K562 (cell line): ENCODE measurements around the gene TEAD4. TPM values are rescaled to one million over a fixed set of nuclear protein-coding genes. Genes with fewer than 3 reads are reported as not detected.

ENCODE experiments used
- ATAC-seq: fragments of 200-7000 bp; cut with Tn5 transposase; 3 replicates; pipeline ENCODE4 v1.9.1; 2020; ENCODE audit warnings: moderate library complexity
- BruUV-seq: library from RNA; stranded (reverse); fragments of 400-500 nt; replicated peaks from 2 replicates; lab custom pipeline; 2021; lab: Mats Ljungman, UMichigan
- CTCF ChIA-PET: fragments of 300-600 bp; formaldehyde crosslinking; extraction: SDS; loops from one replicate; lab custom pipeline; 2021; ENCODE audit warnings: low intra/inter-chr PET ratio; lab: Yijun Ruan, JAX
- POLR2A ChIA-PET: fragments of 300-600, 350-650 bp; sonication (Branson Sonifier 250); formaldehyde crosslinking; extraction: SDS; loops from one replicate; lab custom pipeline; 2021; ENCODE audit warnings: antibody characterized with exemption, inconsistent platforms; lab: Yijun Ruan, JAX
- DNase-seq, 4 experiments: peaks; one replicate each; pipeline versions ENCODE4 v3.0.0 to v3.0.0-alpha.2; 2011 to 2018; ENCODE audit warnings: low spot score in 3 of 4, mixed read lengths in 3 of 4; ENCODE audit errors: extremely low read depth in 1 of 4
- FAIRE-seq: peaks from 2 replicates; lab custom pipeline; 2011; peaks lifted over from hg19 to GRCh38; lab: Jason Lieb, UNC
- H2AFZ ChIP-seq: 2 replicates; pipeline ENCODE4 v1.6.0; 2011; ENCODE audit warnings: low read depth, low read length, control low read depth, inconsistent platforms
- H3K27ac ChIP-seq: fragments of 200-600 bp; 3 replicates; pipeline ENCODE4 v1.8.0; 2011; ENCODE audit warnings: low read depth, mild to moderate bottlenecking, control low read depth, inconsistent platforms, low read length, moderate library complexity, mixed read lengths; ENCODE audit errors: extremely low read depth
- H3K27me3 ChIP-seq, 2 experiments: fragments of 300-600 bp in 1 of 2; 2 replicates in 1 of 2; 3 replicates in 1 of 2; pipeline versions ENCODE4 v1.6.0 to v1.8.0; 2011; ENCODE audit warnings: inconsistent platforms in 2 of 2, low read length in 2 of 2, mild to moderate bottlenecking in 1 of 2, mixed read lengths in 1 of 2, moderate library complexity in 1 of 2; ENCODE audit not compliant: control insufficient read depth in 2 of 2, insufficient read depth in 2 of 2
- H3K36me3 ChIP-seq: fragments of 300-600 bp; 3 replicates; pipeline ENCODE4 v1.8.0; 2011; ENCODE audit warnings: mild to moderate bottlenecking, low read length, inconsistent platforms; ENCODE audit not compliant: control insufficient read depth, insufficient read depth
- H3K4me1 ChIP-seq, 2 experiments: fragments of 200-600 bp in 1 of 2; replicated peaks in 1 of 2; 2 replicates in 1 of 2; 3 replicates in 1 of 2; pipeline versions ENCODE4 v1.5.1 to v1.8.0; 2011; ENCODE audit warnings: inconsistent platforms in 2 of 2, low read length in 2 of 2, mild to moderate bottlenecking in 1 of 2, mixed read lengths in 1 of 2, moderate library complexity in 1 of 2; ENCODE audit not compliant: control insufficient read depth in 2 of 2, insufficient read depth in 2 of 2
- H3K4me2 ChIP-seq: 2 replicates; pipeline ENCODE4 v1.6.1; 2011; ENCODE audit warnings: low read length, control low read depth, inconsistent platforms, mixed read lengths; ENCODE audit not compliant: insufficient read depth
- H3K4me3 ChIP-seq: fragments of 200-600 bp; sonication (generic), shearing (Covaris generic); 2 replicates; pipeline ENCODE4 v1.5.1; 2016; ENCODE audit warnings: control low read depth, inconsistent platforms
- H3K79me2 ChIP-seq: fragments of 200-600 bp; 3 replicates; pipeline ENCODE4 v1.8.0; 2011; ENCODE audit warnings: low read length, inconsistent platforms; ENCODE audit not compliant: control insufficient read depth, insufficient read depth
- H3K9ac ChIP-seq, 2 experiments: 2 replicates each; pipeline versions ENCODE4 v1.6.0 to v1.6.1; 2011; ENCODE audit warnings: low read depth in 2 of 2, low read length in 2 of 2, control low read depth in 1 of 2, inconsistent platforms in 1 of 2, mild to moderate bottlenecking in 1 of 2, mixed read lengths in 1 of 2; ENCODE audit not compliant: insufficient read depth in 1 of 2
- H3K9me1 ChIP-seq: one replicate; pipeline ENCODE4 v1.6.0; 2011; ENCODE audit warnings: inconsistent platforms, mild to moderate bottlenecking, low read length, moderate library complexity; ENCODE audit not compliant: control insufficient read depth, insufficient read depth
- H3K9me3 ChIP-seq: replicated peaks from 2 replicates; pipeline ENCODE4 v1.5.1; 2011; ENCODE audit warnings: low read depth, low read length, inconsistent platforms; ENCODE audit not compliant: control insufficient read depth, insufficient read depth
- H4K20me1 ChIP-seq: replicated peaks from 2 replicates; pipeline ENCODE4 v1.6.1; 2011; ENCODE audit warnings: low read length, inconsistent platforms, mixed read lengths; ENCODE audit not compliant: control insufficient read depth, insufficient read depth
- CHCHD3 ChIP-seq: fragments of 250-450 bp; sonication (Bioruptor Pico); IDR thresholded peaks from 2 replicates; pipeline ENCODE4 v2.1.2; 2022; ENCODE audit warnings: mild to moderate bottlenecking
- CTCF ChIP-seq, 3 experiments: IDR thresholded peaks in 2 of 3; conservative IDR thresholded peaks in 1 of 3; 2 replicates each; pipeline ENCODE4 v1.5.1; 2011 to 2012; ENCODE audit warnings: low read length in 3 of 3, mild to moderate bottlenecking in 3 of 3, control low read depth in 2 of 3, improper control_type of control experiment in 1 of 3, inconsistent platforms in 1 of 3, low read depth in 1 of 3, mixed read lengths in 1 of 3, moderate library complexity in 1 of 3; ENCODE audit not compliant: insufficient read depth in 2 of 3
- E2F3 ChIP-seq: fragments of 250-450 bp; sonication (Bioruptor Pico); IDR thresholded peaks from 2 replicates; pipeline ENCODE4 v1.4.0; 2020; ENCODE audit warnings: mild to moderate bottlenecking
- HBP1 ChIP-seq: fragments of 450-650 bp; formaldehyde crosslinking; IDR thresholded peaks from 2 replicates; pipeline ENCODE4 v1.4.0; 2022; ENCODE audit warnings: missing genetic modification characterization
- HIVEP1 ChIP-seq: fragments of 250-450 bp; sonication (Bioruptor Pico); IDR thresholded peaks from 2 replicates; pipeline ENCODE4 v1.4.0; 2020; ENCODE audit warnings: mild to moderate bottlenecking
- NBN ChIP-seq: fragments of 450-650 bp; IDR thresholded peaks from 2 replicates; pipeline ENCODE4 v1.6.1; 2016; ENCODE audit warnings: low read depth, mild to moderate bottlenecking
- NELFE ChIP-seq: IDR thresholded peaks from 2 replicates; pipeline ENCODE4 v1.6.1; 2011; ENCODE audit warnings: mild to moderate bottlenecking; ENCODE audit not compliant: insufficient read depth, insufficient read length
- NFRKB ChIP-seq: fragments of 450-650 bp; IDR thresholded peaks from 2 replicates; pipeline ENCODE4 v1.6.1; 2016; ENCODE audit warnings: low read depth
- RAD51 ChIP-seq: fragments of 450-650 bp; IDR thresholded peaks from 2 replicates; pipeline ENCODE4 v1.7.1; 2016; ENCODE audit warnings: low read depth, mild to moderate bottlenecking, borderline replicate concordance
- SMAD4 ChIP-seq: fragments of 250-450 bp; sonication (Bioruptor Pico); conservative IDR thresholded peaks from 2 replicates; pipeline ENCODE4 v1.8.0; 2021; ENCODE audit warnings: inconsistent platforms, mild to moderate bottlenecking, moderate library complexity
- SNRNP70 ChIP-seq: fragments of 200-400 bp; formaldehyde crosslinking; optimal IDR thresholded peaks from 2 replicates; pipeline ENCODE3; 2017; ENCODE audit warnings: low read depth, low read length
- SRSF3 ChIP-seq: fragments of 200-400 bp; formaldehyde crosslinking; IDR thresholded peaks from 2 replicates; pipeline ENCODE4 v1.6.1; 2016; ENCODE audit warnings: mild to moderate bottlenecking, low read length, moderate library complexity; ENCODE audit not compliant: insufficient read depth
- TEAD1 ChIP-seq, 2 experiments: fragments of 450-650 bp in 1 of 2; sonication (generic) in 1 of 2; formaldehyde crosslinking; IDR thresholded peaks; 2 replicates each; pipeline versions ENCODE4 v1.4.0 to v1.8.0; 2020 to 2022; ENCODE audit warnings: mild to moderate bottlenecking in 2 of 2, missing genetic modification reagents in 1 of 2
- ZKSCAN8 ChIP-seq: fragments of 200-800 bp; sonication (Bioruptor generic); IDR thresholded peaks from 2 replicates; pipeline ENCODE4 v1.6.1; 2016; ENCODE audit warnings: missing genetic modification characterization, missing compliant biosample characterization
- ZNF217 ChIP-seq: sonication (generic); formaldehyde crosslinking; IDR thresholded peaks from 2 replicates; pipeline ENCODE4 v1.8.0; 2022; ENCODE audit warnings: mild to moderate bottlenecking, missing genetic modification reagents
- ZNF280B ChIP-seq: fragments of 250-450 bp; sonication (Bioruptor Pico); IDR thresholded peaks from 2 replicates; pipeline ENCODE4 v1.5.1; 2021; ENCODE audit warnings: mild to moderate bottlenecking
- ZNF408 ChIP-seq: fragments of 250-450 bp; sonication (Bioruptor Pico); IDR thresholded peaks from 2 replicates; pipeline ENCODE4 v1.4.0; 2020; ENCODE audit warnings: low read depth, mild to moderate bottlenecking, moderate library complexity
- WGBS: fragments of 100-300 bp; shearing (Covaris generic); methylation state at CpG from one replicate; pipeline ENCODE4 v1.1.6; 2016; ENCODE audit warnings: low coverage, mixed read lengths; ENCODE audit not compliant: insufficient coverage; ENCODE audit errors: missing lambda C conversion rate; 5-methylcytosine and 5-hydroxymethylcytosine counted together
- in situ Hi-C: fragments of 300-500 bp; cut with MboI; formaldehyde crosslinking; loops from 4 replicates; pipeline ENCODE4 v1.15.0; 2018; ENCODE audit warnings: inconsistent platforms, mixed read lengths
- intact Hi-C: fragments of 100-400 bp; cut with micrococcal nuclease; formaldehyde crosslinking; loops from 2 replicates; pipeline ENCODE4 v1.14.2; 2022
- polyA plus RNA-seq, 8 experiments: library from polyadenylated mRNA; depleted of rRNA in 4 of 8; stranded (reverse) in 5 of 8; unstranded in 3 of 8; fragments of >200 nt; fragmentation: Nextera tagmentation in 2 of 8; fragmentation: Illumina TruSeq in 1 of 8; extraction: Ambion mirVana in 2 of 8; extraction: Trizol in 1 of 8; gene quantifications; 2 replicates each; pipeline versions ENCODE4 v1.2.1 to v1.2.3, GENCODE V29; 2011 to 2014; ENCODE audit warnings: inconsistent platforms in 1 of 8, missing spikeins in 1 of 8
- total RNA-seq, 7 experiments: library from RNA; depleted of rRNA in 6 of 7; stranded (reverse); fragments of >200 nt in 6 of 7; fragmentation: Illumina TruSeq in 2 of 7; extraction: Trizol in 2 of 7; gene quantifications; 2 replicates each; pipeline versions ENCODE4 v1.2.1 to v1.2.3, GENCODE V29; 2011 to 2021; ENCODE audit warnings: low replicate concordance in 1 of 7

Gene TEAD4
- total and polyA plus RNA-seq, 9 of the 15 experiments (the other 6 are each of a cell fraction or from before 2014, with no cell fraction given) = 0.82 to 40.0 (median 17.0) TPM

GRCh38 chr12:3084742-3085141 is 125.5 kb downstream of the TEAD4 start:
- Histone ChIP-seq H4K20me1 (no peaks in the 10 kb centered on the region), H3K9me3 (no peaks in the 10 kb centered on the region), H3K9ac (no peak overlapping the region), H3K79me2 (no peaks in the 10 kb centered on the region), H3K4me2 (no peak overlapping the region), H3K9me1 (no peaks in the 10 kb centered on the region), H3K27me3 (peaks cover 3 to 28% of the 10 kb centered on the region in 2 experiments; a peak in 2 of 5 replicates), H3K4me1 (peaks cover 0 to 2% of the 10 kb centered on the region in 2 experiments; a peak in 2 of 5 replicates), H3K27ac (no peak overlapping the region)
- FAIRE-seq = no peak
- in situ Hi-C loops = no loop called here
- ATAC-seq = no peak
- 42% methylated on average over 11 of the region's 12 CpGs for WGBS
- no peak for DNase-seq
- CTCF ChIA-PET = no interaction called here
- BruUV-seq = no TSS peak
- TF ChIP-seq SRSF3 (no peak), ZNF217 (CRISPR knock-in tag) (no peak), HBP1 (no peak), CHCHD3 (CRISPR knock-in tag) (no peak), NBN (no peak), RAD51 (no peak), SNRNP70 (no peak), NELFE (no peak), TEAD1 (CRISPR knock-in tag; IDR thresholded peaks at IDR 0.05) (no peak), NFRKB (no peak), HIVEP1 (CRISPR knock-in tag) (no peak), ZNF408 (CRISPR knock-in tag) (no peak), ZNF280B (no peak), E2F3 (CRISPR knock-in tag) (no peak), SMAD4 (CRISPR knock-in tag) (no peak), ZKSCAN8 (no peak), CTCF (IDR thresholded peaks at IDR 0.05 in 2 of 3, conservative IDR thresholded peaks at IDR 0.05 in 1 of 3; ENCODE audit: insufficient read depth in 2 of 3, low read depth in 1 of 3, low read length in 3 of 3) (no peak)
- TF ChIP-seq, all 486 proteins: peak for 0
- Histone ChIP-seq H2AFZ (no peak overlapping the region), H3K4me3 (no peak overlapping the region), H3K36me3 (no peaks in the 10 kb centered on the region)
- POLR2A ChIA-PET = no interaction called here
- intact Hi-C loops = no loop called here
